Transverse colon (tissue), 4 donors: ENCODE results near the gene L3HYPDH. TPM values are rescaled to one million over a fixed set of nuclear protein-coding genes. Genes with fewer than 3 reads are reported as not detected.

ENCODE experiments used
- DNase-seq: peaks from one replicate; pipeline ENCODE4 v3.0.0-alpha.2; 2019
- H3K27ac ChIP-seq, 4 donors: fragments of 200-600 bp; sonication (generic); 2 replicates each; pipeline ENCODE4 v1.5.1; 2016 to 2018; ENCODE audit warnings: inconsistent platforms in 4 of 4
- H3K27me3 ChIP-seq: fragments of 200-600 bp; sonication (generic); 2 replicates; pipeline ENCODE4 v1.5.1; 2017; ENCODE audit warnings: inconsistent platforms
- H3K36me3 ChIP-seq, 4 donors: fragments of 200-600 bp; sonication (generic); 2 replicates each; pipeline ENCODE4 v1.5.1; 2017 to 2019; ENCODE audit warnings: inconsistent platforms in 4 of 4
- H3K4me1 ChIP-seq, 4 donors: fragments of 200-600 bp; sonication (generic); 2 replicates each; pipeline ENCODE4 v1.5.1; 2017 to 2020; ENCODE audit warnings: inconsistent platforms in 4 of 4
- H3K4me3 ChIP-seq, 4 donors: fragments of 200-600 bp; sonication (generic); 1 replicate in 1 of 4; 2 replicates in 3 of 4; pipeline versions ENCODE4 v1.5.1 to v1.6.1; 2017 to 2019; ENCODE audit warnings: inconsistent platforms in 4 of 4
- H3K9me3 ChIP-seq, 2 donors: fragments of 200-600 bp; sonication (generic); 2 replicates each; pipeline ENCODE4 v1.5.1; 2017 to 2019; ENCODE audit warnings: inconsistent platforms in 2 of 2
- CTCF ChIP-seq, 5 experiments: fragments of 200-600 bp in 3 of 5; fragments of 450-650 bp in 2 of 5; sonication (generic) in 3 of 5; IDR thresholded peaks; 1 replicate in 2 of 5; 2 replicates in 3 of 5; pipeline ENCODE4 v1.5.1; 2016 to 2017; ENCODE audit warnings: antibody characterized with exemption in 5 of 5, inconsistent platforms in 3 of 5, mild to moderate bottlenecking in 2 of 5, moderate library complexity in 1 of 5
- EP300 ChIP-seq: sonication (generic); formaldehyde crosslinking; IDR thresholded peaks from one replicate; pipeline ENCODE4 v1.6.1; 2017; ENCODE audit warnings: antibody characterized with exemption, low read depth
- POLR2A ChIP-seq: fragments of 450-650 bp; IDR thresholded peaks from one replicate; pipeline ENCODE4 v1.6.1; 2016; ENCODE audit warnings: antibody characterized with exemption, mild to moderate bottlenecking, moderate library complexity
- POLR2AphosphoS5 ChIP-seq, 3 donors: sonication (generic); formaldehyde crosslinking; IDR thresholded peaks; one replicate each; pipeline ENCODE4 v1.6.1; 2016; ENCODE audit warnings: antibody characterized with exemption in 3 of 3
- WGBS, 2 donors: methylation state at CpG; one replicate each; pipeline ENCODE4 v1.1.5; 2018; ENCODE audit warnings: low coverage in 1 of 2; 5-methylcytosine and 5-hydroxymethylcytosine counted together
- in situ Hi-C, 4 donors: fragments of 200-750 bp; cut with MboI; loops; one replicate each; pipeline versions ENCODE4 v1.15.0 to v1.15.1; 2017; ENCODE audit warnings: low sequenced_read_pairs in 3 of 4, low pct_ligation_motif_present in 1 of 4, low pct_unique_long_range_greater_than_20kb in 1 of 4
- intact Hi-C: fragments of 100-400 bp; cut with DNase I; formaldehyde crosslinking; loops from one replicate; pipeline ENCODE4 v1.15.1; 2023; ENCODE audit warnings: low total_unique reads
- total RNA-seq, 4 donors: library from RNA; depleted of rRNA; stranded (reverse); fragments of >200 nt; gene quantifications; one replicate each; pipeline ENCODE4 v1.1.0, GENCODE V29; 2016

Gene L3HYPDH
- total RNA-seq, 4 donors from 2014 or later = 16.1 to 125 (median 37.6) TPM

GRCh38 chr14:59435101-59435500, 49.1 kb downstream of the L3HYPDH start:
- no peaks in the 10 kb centered on the region for H3K27me3 ChIP-seq
- no peak overlapping the region for H3K4me3 ChIP-seq

GRCh38 chr14:59429790-59430189, 54.4 kb downstream of the L3HYPDH start:
- in situ Hi-C loops (no loop called here), intact Hi-C loops (no loop called here)
- TF ChIP-seq EP300 (no peak), CTCF (IDR thresholded peaks at IDR 0.05) (no peak), POLR2A (no peak), POLR2AphosphoS5 (IDR thresholded peaks at IDR 0.05) (no peak)
- 76 to 87% methylated on average over 3 to 4 of the region's 4 CpGs for WGBS, 2 donors
- H3K36me3 ChIP-seq = no peaks in the 10 kb centered on the region
- H3K27ac ChIP-seq = no peak overlapping the region
- no peak for DNase-seq
- no peaks in the 10 kb centered on the region for H3K9me3 ChIP-seq
- no peaks in the 10 kb centered on the region for H3K27me3 ChIP-seq
- H3K4me3 ChIP-seq = no peak overlapping the region
- H3K4me1 ChIP-seq = peaks cover 0 to 21% (median 7%) of the 10 kb centered on the region in 4 donors

More at GRCh38 chr14:59435101-59435500, 49.1 kb downstream of the L3HYPDH start:
- Histone ChIP-seq H3K9me3 (no peaks in the 10 kb centered on the region), H3K27ac (no peak overlapping the region), H3K36me3 (no peaks in the 10 kb centered on the region), H3K4me1 (no peaks in the 10 kb centered on the region)
- no peak for DNase-seq
- intact Hi-C loops (no loop called here), in situ Hi-C loops (no loop called here)
- 82 to 94% methylated on average over 3 of the region's 3 CpGs for WGBS, 2 donors
- TF ChIP-seq POLR2A (no peak), CTCF (IDR thresholded peaks at IDR 0.05) (no peak), POLR2AphosphoS5 (IDR thresholded peaks at IDR 0.05) (no peak), EP300 (no peak)

- H3K27me3 ChIP-seq = no peaks in the 10 kb centered on the region
- peak overlapping the region in 3 of 4 donors; percentile 18 to 59 (median 32) for H3K27ac ChIP-seq
- H3K4me3 ChIP-seq = no peak overlapping the region
- intact Hi-C loops (no loop called here), in situ Hi-C loops (no loop called here)
- H3K9me3 ChIP-seq = no peaks in the 10 kb centered on the region
- no peaks in the 10 kb centered on the region for H3K36me3 ChIP-seq
- no peak for DNase-seq
- 46 to 71% methylated on average over 1 of the region's 1 CpG for WGBS, 2 donors
- TF ChIP-seq CTCF (IDR thresholded peaks at IDR 0.05) = peak in 1 of 5 experiments; percentile 28
- TF ChIP-seq EP300 = no peak
- peak in 1 of 3 donors; percentile 21 for TF ChIP-seq POLR2AphosphoS5 (IDR thresholded peaks at IDR 0.05)
- peaks cover 0 to 21% (median 7%) of the 10 kb centered on the region in 4 donors for H3K4me1 ChIP-seq
Measured at GRCh38 chr14:59428581-59429012, 55.6 kb downstream of the L3HYPDH start.

- Histone ChIP-seq H3K9me3 (no peaks in the 10 kb centered on the region), H3K4me3 (no peak overlapping the region), H3K27ac (peak overlapping the region; percentile 18 to 59 (median 25)), H3K36me3 (no peaks in the 10 kb centered on the region), H3K4me1 (peaks cover 0 to 21% (median 7%) of the 10 kb centered on the region in 4 donors), H3K27me3 (no peaks in the 10 kb centered on the region)
- intact Hi-C loops = no loop called here
- no peak for DNase-seq
- no peak for TF ChIP-seq POLR2AphosphoS5 (IDR thresholded peaks at IDR 0.05)
- no peak for TF ChIP-seq EP300
- TF ChIP-seq POLR2A = no peak
- TF ChIP-seq CTCF (IDR thresholded peaks at IDR 0.05) = no peak
- WGBS, 2 donors = 68 to 72% methylated on average over 12 to 13 of the region's 13 CpGs
- in situ Hi-C loops = no loop called here
Measured at GRCh38 chr14:59427653-59428580, 56.3 kb downstream of the L3HYPDH start.
